ENCODE data around the gene COL4A1. TPM values are rescaled to one million over a fixed set of nuclear protein-coding genes. Genes with fewer than 3 reads are reported as not detected.

Gene COL4A1
- polyA plus RNA-seq, 1 of the 3 experiments (the other 2 are of a cell fraction): 30.3 TPM

GRCh38 chr13:110197471-110197870 lies 109.5 kb downstream of the COL4A1 start:
- ChIA-PET POLR2A (no interaction called here), CTCF (no interaction called here)
- no peak overlapping the region for H3K4me3 ChIP-seq (ENCODE audit: low read depth in 2 of 2, low read length in 1 of 2)
- H3K4me1 ChIP-seq (ENCODE audit: control insufficient read depth in 1 of 2, insufficient read depth in 2 of 2, low read depth in 1 of 2, low read length in 1 of 2): no peaks in the 10 kb centered on the region; a peak in 1 of 4 replicates
- H3K36me3 ChIP-seq (replicated peaks in 1 of 2; ENCODE audit: control insufficient read depth in 1 of 2, insufficient read depth in 2 of 2, low read length in 1 of 2): peaks cover 18 to 36% of the 10 kb centered on the region in 2 experiments
- no peak overlapping the region for H3K9ac ChIP-seq
- DNase-seq: no peak
- no peak overlapping the region for H3K27ac ChIP-seq (ENCODE audit: low read depth in 2 of 2, low read length in 1 of 2)
- 92% methylated on average over 4 of the region's 4 CpGs for WGBS (ENCODE audit: low lambda C conversion rate)
- no peaks in the 10 kb centered on the region for H3K9me2 ChIP-seq
- no peaks in the 10 kb centered on the region for H3F3A ChIP-seq (replicated peaks; ENCODE audit: insufficient read depth)
- H3K79me2 ChIP-seq (ENCODE audit: insufficient read depth): no peaks in the 10 kb centered on the region; the same call in 1 of the 2 replicates
- TF ChIP-seq FOSL2 (IDR thresholded peaks at IDR 0.05; ENCODE audit: borderline replicate concordance, low read depth) (no peak), YY1 (IDR thresholded peaks at IDR 0.05; ENCODE audit: low read depth) (no peak), SMC3 (IDR thresholded peaks at IDR 0.05; ENCODE audit: low read depth, low read length) (no peak), POLR2AphosphoS5 (IDR thresholded peaks at IDR 0.05; ENCODE audit: low read depth, low read length) (no peak), MEF2A (IDR thresholded peaks at IDR 0.05; ENCODE audit: borderline replicate concordance, low read depth) (no peak), CHD2 (IDR thresholded peaks at IDR 0.05; ENCODE audit: low read length, partially characterized antibody) (no peak), TEAD4 (IDR thresholded peaks at IDR 0.05; ENCODE audit: borderline replicate concordance, insufficient read depth) (no peak), RAD21 (IDR thresholded peaks at IDR 0.05; ENCODE audit: low read length) (no peak), RXRA (IDR thresholded peaks at IDR 0.05; ENCODE audit: borderline replicate concordance, low read depth) (no peak), MXI1 (IDR thresholded peaks at IDR 0.05; ENCODE audit: low read depth, low read length) (no peak), NRF1 (IDR thresholded peaks at IDR 0.05; ENCODE audit: low read depth, low read length) (no peak), GABPA (IDR thresholded peaks at IDR 0.05; ENCODE audit: low read depth) (no peak), SIN3A (IDR thresholded peaks at IDR 0.05; ENCODE audit: borderline replicate concordance, low read depth, low read length) (no peak), TCF12 (IDR thresholded peaks at IDR 0.05) (no peak)
- TF ChIP-seq, protein P1, sequence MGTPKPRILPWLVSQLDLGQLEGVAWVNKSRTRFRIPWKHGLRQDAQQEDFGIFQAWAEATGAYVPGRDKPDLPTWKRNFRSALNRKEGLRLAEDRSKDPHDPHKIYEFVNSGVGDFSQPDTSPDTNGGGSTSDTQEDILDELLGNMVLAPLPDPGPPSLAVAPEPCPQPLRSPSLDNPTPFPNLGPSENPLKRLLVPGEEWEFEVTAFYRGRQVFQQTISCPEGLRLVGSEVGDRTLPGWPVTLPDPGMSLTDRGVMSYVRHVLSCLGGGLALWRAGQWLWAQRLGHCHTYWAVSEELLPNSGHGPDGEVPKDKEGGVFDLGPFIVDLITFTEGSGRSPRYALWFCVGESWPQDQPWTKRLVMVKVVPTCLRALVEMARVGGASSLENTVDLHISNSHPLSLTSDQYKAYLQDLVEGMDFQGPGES (IDR thresholded peaks at IDR 0.05; ENCODE audit: low read depth, low read length): no peak
- TF ChIP-seq, protein P2, sequence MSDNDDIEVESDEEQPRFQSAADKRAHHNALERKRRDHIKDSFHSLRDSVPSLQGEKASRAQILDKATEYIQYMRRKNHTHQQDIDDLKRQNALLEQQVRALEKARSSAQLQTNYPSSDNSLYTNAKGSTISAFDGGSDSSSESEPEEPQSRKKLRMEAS (IDR thresholded peaks at IDR 0.05; ENCODE audit: low read depth): no peak
- TF ChIP-seq, protein P3, sequence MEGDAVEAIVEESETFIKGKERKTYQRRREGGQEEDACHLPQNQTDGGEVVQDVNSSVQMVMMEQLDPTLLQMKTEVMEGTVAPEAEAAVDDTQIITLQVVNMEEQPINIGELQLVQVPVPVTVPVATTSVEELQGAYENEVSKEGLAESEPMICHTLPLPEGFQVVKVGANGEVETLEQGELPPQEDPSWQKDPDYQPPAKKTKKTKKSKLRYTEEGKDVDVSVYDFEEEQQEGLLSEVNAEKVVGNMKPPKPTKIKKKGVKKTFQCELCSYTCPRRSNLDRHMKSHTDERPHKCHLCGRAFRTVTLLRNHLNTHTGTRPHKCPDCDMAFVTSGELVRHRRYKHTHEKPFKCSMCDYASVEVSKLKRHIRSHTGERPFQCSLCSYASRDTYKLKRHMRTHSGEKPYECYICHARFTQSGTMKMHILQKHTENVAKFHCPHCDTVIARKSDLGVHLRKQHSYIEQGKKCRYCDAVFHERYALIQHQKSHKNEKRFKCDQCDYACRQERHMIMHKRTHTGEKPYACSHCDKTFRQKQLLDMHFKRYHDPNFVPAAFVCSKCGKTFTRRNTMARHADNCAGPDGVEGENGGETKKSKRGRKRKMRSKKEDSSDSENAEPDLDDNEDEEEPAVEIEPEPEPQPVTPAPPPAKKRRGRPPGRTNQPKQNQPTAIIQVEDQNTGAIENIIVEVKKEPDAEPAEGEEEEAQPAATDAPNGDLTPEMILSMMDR (IDR thresholded peaks at IDR 0.05): no peak
- H3K27me3 ChIP-seq (ENCODE audit: insufficient read depth): no peaks in the 10 kb centered on the region
- H3K4me2 ChIP-seq: no peak overlapping the region
- H4K20me1 ChIP-seq (ENCODE audit: insufficient read depth): no peaks in the 10 kb centered on the region
- no peaks in the 10 kb centered on the region for H3K9me3 ChIP-seq
- no peak overlapping the region for H2AFZ ChIP-seq (ENCODE audit: low read depth)

DNA sequence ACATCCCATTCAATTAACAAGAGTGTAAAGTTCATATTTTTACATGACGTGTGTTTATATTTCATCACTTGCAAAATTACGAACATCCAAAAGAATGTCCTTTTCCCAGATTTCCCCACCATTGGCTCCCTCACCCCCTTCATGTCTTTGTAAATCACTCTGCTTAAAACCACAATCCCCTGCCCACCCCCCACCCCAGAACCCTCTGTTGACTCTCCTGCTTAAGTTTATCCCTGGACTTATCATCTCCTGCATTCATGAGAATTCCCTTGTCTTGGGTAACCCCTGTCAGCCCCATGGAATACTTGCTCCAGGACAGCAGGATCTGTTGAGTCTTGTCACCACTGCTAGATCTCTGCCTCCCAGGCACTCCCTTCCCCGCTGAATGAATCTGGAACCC lies 109.9 kb downstream of the COL4A1 start:
- Histone ChIP-seq H3K4me2 (no peak overlapping the region), H3K27me3 (ENCODE audit: insufficient read depth) (no peaks in the 10 kb centered on the region), H3K79me2 (ENCODE audit: insufficient read depth) (no peaks in the 10 kb centered on the region; the same call in 1 of the 2 replicates), H2AFZ (ENCODE audit: low read depth) (no peak overlapping the region), H3K9me3 (no peaks in the 10 kb centered on the region), H3K9ac (no peak overlapping the region), H3K4me3 (ENCODE audit: low read depth in 2 of 2, low read length in 1 of 2) (no peak overlapping the region), H3K9me2 (no peaks in the 10 kb centered on the region), H3K27ac (ENCODE audit: low read depth in 2 of 2, low read length in 1 of 2) (no peak overlapping the region), H3K36me3 (replicated peaks in 1 of 2; ENCODE audit: control insufficient read depth in 1 of 2, insufficient read depth in 2 of 2, low read length in 1 of 2) (peaks cover 19 to 36% of the 10 kb centered on the region in 2 experiments), H4K20me1 (ENCODE audit: insufficient read depth) (no peaks in the 10 kb centered on the region), H3K4me1 (ENCODE audit: control insufficient read depth in 1 of 2, insufficient read depth in 2 of 2, low read depth in 1 of 2, low read length in 1 of 2) (no peaks in the 10 kb centered on the region; a peak in 1 of 4 replicates), H3F3A (replicated peaks; ENCODE audit: insufficient read depth) (no peaks in the 10 kb centered on the region)
- no peak for DNase-seq
- 100% methylated on average over 3 of the region's 3 CpGs for WGBS (ENCODE audit: low lambda C conversion rate)
- ChIA-PET CTCF (no interaction called here), POLR2A (no interaction called here)
- TF ChIP-seq EP300 (IDR thresholded peaks at IDR 0.05; ENCODE audit: borderline replicate concordance in 1 of 2, low read depth in 1 of 2, low read length in 1 of 2) (no peak), ELF1 (IDR thresholded peaks at IDR 0.05) (no peak), POLR2AphosphoS5 (IDR thresholded peaks at IDR 0.05; ENCODE audit: low read depth, low read length) (no peak), FOXM1 (IDR thresholded peaks at IDR 0.05; ENCODE audit: low read depth) (no peak), NRF1 (IDR thresholded peaks at IDR 0.05; ENCODE audit: low read depth, low read length) (no peak), RAD21 (IDR thresholded peaks at IDR 0.05; ENCODE audit: low read length) (no peak), JUND (IDR thresholded peaks at IDR 0.05) (no peak), EZH2phosphoT487 (IDR thresholded peaks at IDR 0.05; ENCODE audit: borderline replicate concordance, low read depth) (no peak), YY1 (IDR thresholded peaks at IDR 0.05; ENCODE audit: low read depth) (no peak), NFIC (IDR thresholded peaks at IDR 0.05; ENCODE audit: borderline replicate concordance) (no peak), TEAD4 (IDR thresholded peaks at IDR 0.05; ENCODE audit: borderline replicate concordance, insufficient read depth) (no peak), TAF1 (IDR thresholded peaks at IDR 0.05; ENCODE audit: borderline replicate concordance, low read depth, low read length) (no peak)
- TF ChIP-seq, protein P1 (IDR thresholded peaks at IDR 0.05; ENCODE audit: low read depth, low read length): no peak
- TF ChIP-seq, protein P4, sequence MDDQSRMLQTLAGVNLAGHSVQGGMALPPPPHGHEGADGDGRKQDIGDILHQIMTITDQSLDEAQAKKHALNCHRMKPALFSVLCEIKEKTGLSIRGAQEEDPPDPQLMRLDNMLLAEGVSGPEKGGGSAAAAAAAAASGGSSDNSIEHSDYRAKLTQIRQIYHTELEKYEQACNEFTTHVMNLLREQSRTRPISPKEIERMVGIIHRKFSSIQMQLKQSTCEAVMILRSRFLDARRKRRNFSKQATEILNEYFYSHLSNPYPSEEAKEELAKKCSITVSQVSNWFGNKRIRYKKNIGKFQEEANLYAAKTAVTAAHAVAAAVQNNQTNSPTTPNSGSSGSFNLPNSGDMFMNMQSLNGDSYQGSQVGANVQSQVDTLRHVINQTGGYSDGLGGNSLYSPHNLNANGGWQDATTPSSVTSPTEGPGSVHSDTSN (IDR thresholded peaks at IDR 0.05): no peak
